ENCODE measurements around the gene PDAP1. TPM values are rescaled to one million over a fixed set of nuclear protein-coding genes. Genes with fewer than 3 reads are reported as not detected.

PDAP1 gene
- total RNA-seq: 10 to 100 TPM; 39.4 to 86.4 (median 51.5) TPM

- no peaks in the 10 kb centered on the region for H3K36me3 ChIP-seq
- intact Hi-C loops (cut with DNase I; ENCODE audit: low total_unique reads): no loop called here
- H3K9me3 ChIP-seq: no peaks in the 10 kb centered on the region
- TF ChIP-seq CTCF (IDR thresholded peaks at IDR 0.05) (peak in 2 of 3 donors; percentile 34 to 55), POLR2AphosphoS5 (IDR thresholded peaks at IDR 0.05) (peak; percentile 97 to 99 (median 99)), POLR2A (IDR thresholded peaks at IDR 0.05) (no peak)
- no peaks in the 10 kb centered on the region for H3K27me3 ChIP-seq
- DNase-seq (ENCODE audit: low spot score in 2 of 2): peak; percentile 92 to 93
- peak within 1 kb of the TSS; percentile 96 to 97 for H3K27ac ChIP-seq
- H3K4me3 ChIP-seq: peak within 1 kb of the TSS; percentile 84 to 100 (median 98)
- H3K4me1 ChIP-seq: peaks cover 3 to 16% of the 10 kb centered on the region in 2 donors
Measured at GRCh38 chr7:99408379-99409191, at the start of gene PDAP1, which contains the start of gene BUD31. TSS of gene PDAP1 (minus strand) at chr7:99408597. CDS start at chr7:99408548, 49 bp downstream. TSS of gene BUD31 (plus strand) at chr7:99408969. CDS start at chr7:99411093, 2,124 bp downstream.

- H3K4me3 ChIP-seq: no peak overlapping the region
- H3K36me3 ChIP-seq: no peaks in the 10 kb centered on the region
Measured at GRCh38 chr7:99457650-99458493, 49.5 kb upstream of the PDAP1 start.

GRCh38 chr7:99457050-99457649 lies 48.8 kb upstream of the PDAP1 start:
- no peaks in the 10 kb centered on the region for H3K4me1 ChIP-seq
- H3K4me3 ChIP-seq: no peak overlapping the region
- no peaks in the 10 kb centered on the region for H3K27me3 ChIP-seq
- no peaks in the 10 kb centered on the region for H3K9me3 ChIP-seq
- H3K27ac ChIP-seq: no peak overlapping the region
- TF ChIP-seq POLR2A (IDR thresholded peaks at IDR 0.05) (no peak), POLR2AphosphoS5 (IDR thresholded peaks at IDR 0.05) (no peak)
- no peak for DNase-seq (ENCODE audit: low spot score in 2 of 2)
- H3K36me3 ChIP-seq: no peaks in the 10 kb centered on the region
- intact Hi-C loops (cut with DNase I; ENCODE audit: low total_unique reads): no loop called here

More at GRCh38 chr7:99457650-99458493, 49.5 kb upstream of the PDAP1 start:
- no peak for DNase-seq (ENCODE audit: low spot score in 2 of 2)
- intact Hi-C loops (cut with DNase I; ENCODE audit: low total_unique reads): no loop called here
- no peak for TF ChIP-seq CTCF (IDR thresholded peaks at IDR 0.05)
- TF ChIP-seq POLR2AphosphoS5 (IDR thresholded peaks at IDR 0.05): no peak
- TF ChIP-seq POLR2A (IDR thresholded peaks at IDR 0.05): no peak
- Histone ChIP-seq H3K4me1 (no peaks in the 10 kb centered on the region), H3K9me3 (no peaks in the 10 kb centered on the region), H3K27me3 (no peaks in the 10 kb centered on the region), H3K27ac (no peak overlapping the region)

GRCh38 chr7:99456288-99456687 lies 47.9 kb upstream of the PDAP1 start:
- Histone ChIP-seq H3K4me3 (no peak overlapping the region), H3K4me1 (no peaks in the 10 kb centered on the region), H3K9me3 (no peaks in the 10 kb centered on the region), H3K27me3 (no peaks in the 10 kb centered on the region), H3K27ac (no peak overlapping the region), H3K36me3 (no peaks in the 10 kb centered on the region)
- DNase-seq (ENCODE audit: low spot score in 2 of 2): no peak
- intact Hi-C loops (cut with DNase I; ENCODE audit: low total_unique reads): no loop called here
- TF ChIP-seq POLR2AphosphoS5 (IDR thresholded peaks at IDR 0.05) (no peak), POLR2A (IDR thresholded peaks at IDR 0.05) (no peak), CTCF (IDR thresholded peaks at IDR 0.05) (no peak)

GRCh38 chr7:99455874-99456273 lies 47.5 kb upstream of the PDAP1 start:
- DNase-seq (ENCODE audit: low spot score in 2 of 2): no peak
- Histone ChIP-seq H3K4me3 (no peak overlapping the region), H3K27ac (no peak overlapping the region), H3K4me1 (no peaks in the 10 kb centered on the region), H3K9me3 (no peaks in the 10 kb centered on the region), H3K27me3 (no peaks in the 10 kb centered on the region), H3K36me3 (no peaks in the 10 kb centered on the region)
- intact Hi-C loops (cut with DNase I; ENCODE audit: low total_unique reads): no loop called here
- TF ChIP-seq POLR2AphosphoS5 (IDR thresholded peaks at IDR 0.05) (no peak), CTCF (IDR thresholded peaks at IDR 0.05) (no peak), POLR2A (IDR thresholded peaks at IDR 0.05) (no peak)

Data from breast epithelium (tissue), 4 donors.